WTC11 (cell line): ENCODE results near the gene HAGHL. TPM values are rescaled to one million over a fixed set of nuclear protein-coding genes. Genes with fewer than 3 reads are reported as not detected.

ENCODE experiments used
- ATAC-seq: fragments of 200-7000 bp; cut with Tn5 transposase; 2 replicates; pipeline ENCODE4 v1.10.0; 2021; ENCODE audit warnings: mild to moderate bottlenecking, moderate library complexity
- CTCF ChIA-PET: fragments of 300-600 bp; sonication (Branson Sonifier 250); formaldehyde crosslinking; loops from one replicate; lab custom pipeline; 2021; ENCODE audit warnings: antibody characterized with exemption; lab: Charles Lee
- POLR2A ChIA-PET: fragments of 350-600 bp; sonication (Branson Sonifier 250); formaldehyde crosslinking; loops from one replicate; lab custom pipeline; 2021; ENCODE audit warnings: antibody characterized with exemption; lab: Charles Lee
- DNase-seq: peaks from one replicate; pipeline ENCODE4 v3.0.0; 2021; ENCODE audit warnings: low spot score
- H3K27ac Mint-ChIP-seq: 2 replicates; pipeline ENCODE4 v1.8.0; 2021; ENCODE audit warnings: mixed read lengths
- H3K27me3 Mint-ChIP-seq: 2 replicates; pipeline ENCODE4 v1.8.0; 2021; ENCODE audit warnings: low read depth, mild to moderate bottlenecking, moderate library complexity, mixed read lengths
- H3K36me3 Mint-ChIP-seq: 2 replicates; pipeline ENCODE4 v1.8.0; 2021; ENCODE audit warnings: mixed read lengths
- H3K4me1 Mint-ChIP-seq: 2 replicates; pipeline ENCODE4 v1.8.0; 2022; ENCODE audit warnings: mixed read lengths
- H3K4me3 Mint-ChIP-seq: 2 replicates; pipeline ENCODE4 v1.8.0; 2021; ENCODE audit warnings: mild to moderate bottlenecking, moderate library complexity, mixed read lengths
- H3K9me3 Mint-ChIP-seq: 2 replicates; pipeline ENCODE4 v1.8.0; 2021; ENCODE audit warnings: mixed read lengths
- FOXJ3 ChIP-seq: sonication (generic); formaldehyde crosslinking; IDR thresholded peaks from 2 replicates; pipeline ENCODE4 v1.9.0; 2021; ENCODE audit warnings: missing genetic modification reagents, mild to moderate bottlenecking, borderline replicate concordance
- KAT7 ChIP-seq: sonication (generic); formaldehyde crosslinking; IDR thresholded peaks from 2 replicates; pipeline ENCODE4 v1.8.1; 2023; ENCODE audit warnings: missing genetic modification reagents, mild to moderate bottlenecking, borderline replicate concordance
- TEAD4 ChIP-seq: sonication (generic); formaldehyde crosslinking; IDR thresholded peaks from 2 replicates; pipeline ENCODE4 v1.8.0; 2022; ENCODE audit warnings: mild to moderate bottlenecking, missing genetic modification reagents
- ZBTB21 ChIP-seq: sonication (generic); formaldehyde crosslinking; IDR thresholded peaks from 2 replicates; pipeline ENCODE4 v1.8.1; 2023; ENCODE audit warnings: mild to moderate bottlenecking, missing genetic modification reagents, borderline replicate concordance
- ZNF263 ChIP-seq: sonication (generic); formaldehyde crosslinking; IDR thresholded peaks from 2 replicates; pipeline ENCODE4 v1.8.1; 2022; ENCODE audit warnings: low read depth, mild to moderate bottlenecking, moderate library complexity, missing genetic modification reagents
- ZNF671 ChIP-seq: fragments of 250-450 bp; sonication (Bioruptor Pico); IDR thresholded peaks from 2 replicates; pipeline ENCODE4 v1.8.0; 2021; ENCODE audit warnings: mild to moderate bottlenecking
- total RNA-seq: library from RNA; stranded (reverse); gene quantifications from 3 replicates; pipeline ENCODE4 v1.2.3, GENCODE V29; 2021
- TF ChIP-seq, protein P1 (sequence below): sonication (generic); formaldehyde crosslinking; IDR thresholded peaks from 2 replicates; pipeline ENCODE4 v1.8.1; 2022; ENCODE audit warnings: mild to moderate bottlenecking, moderate library complexity, missing genetic modification reagents
- TF ChIP-seq, protein P2 (sequence below): fragments of 200-600 bp; IDR thresholded peaks from 2 replicates; pipeline ENCODE4 v1.8.0; 2022; ENCODE audit warnings: antibody characterized with exemption
- TF ChIP-seq, protein P3 (sequence below): sonication (generic); formaldehyde crosslinking; IDR thresholded peaks from 2 replicates; pipeline ENCODE4 v1.8.1; 2022; ENCODE audit warnings: low read depth, missing genetic modification reagents, borderline replicate concordance
- TF ChIP-seq, protein P4 (sequence below): fragments of 250-450 bp; sonication (Bioruptor Pico); IDR thresholded peaks from 2 replicates; pipeline ENCODE4 v1.9.0; 2021; ENCODE audit warnings: mild to moderate bottlenecking, borderline replicate concordance
- TF ChIP-seq, protein P5 (sequence below): sonication (generic); formaldehyde crosslinking; IDR thresholded peaks from 2 replicates; pipeline ENCODE4 v1.8.0; 2022; ENCODE audit warnings: mild to moderate bottlenecking, missing genetic modification reagents
- TF ChIP-seq, protein P6 (sequence below): sonication (generic); formaldehyde crosslinking; IDR thresholded peaks from 2 replicates; pipeline ENCODE4 v1.8.1; 2022; ENCODE audit warnings: mild to moderate bottlenecking, missing genetic modification reagents, moderate library complexity, borderline replicate concordance

Gene HAGHL
- total RNA-seq, 1 experiment from 2014 or later = 41.7 TPM

DNA sequence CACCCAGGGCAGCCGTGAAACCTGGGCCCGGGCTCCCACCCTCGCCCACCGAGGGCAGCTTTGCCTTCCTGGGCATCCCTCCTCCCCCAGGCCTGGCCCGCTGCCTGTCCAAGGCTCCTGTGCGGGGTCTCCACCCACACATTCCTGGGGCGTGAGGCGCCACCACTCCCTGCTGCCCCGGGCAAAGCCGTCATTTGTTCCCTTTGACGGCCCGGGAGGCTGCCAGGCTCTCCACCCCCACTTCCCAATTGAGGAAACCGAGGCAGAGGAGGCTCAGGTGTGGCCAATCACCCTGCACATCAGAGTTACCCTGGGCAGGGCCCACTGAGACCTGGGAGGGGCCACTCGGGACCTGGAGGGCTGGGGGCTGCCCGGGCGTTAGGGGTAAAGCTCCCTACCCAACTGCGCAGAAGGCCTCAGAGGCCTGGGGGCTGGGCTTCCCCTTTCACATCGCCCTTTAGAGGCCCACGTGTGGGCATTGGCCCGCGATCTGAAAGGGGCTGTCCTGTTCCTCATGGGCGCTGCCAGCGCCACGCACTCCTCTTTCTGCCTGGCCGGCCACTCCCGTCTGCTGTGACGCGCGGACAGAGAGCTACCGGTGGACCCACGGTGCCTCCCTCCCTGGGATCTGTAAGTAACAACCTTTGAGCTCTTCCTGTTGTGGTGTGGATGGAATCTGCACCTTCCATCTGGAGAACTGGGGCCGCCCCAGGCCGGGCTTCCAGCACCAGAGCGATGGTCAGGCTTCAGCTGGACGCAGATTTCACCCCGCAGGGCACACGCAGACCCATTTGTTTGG is 33.8 kb downstream of the HAGHL start, which contains the start of gene MSLN:
MSLN (plus strand) TSS at position 190 of the 799 bp plus-strand sequence. CDS start 1,947 bp downstream, outside the sequence.
- peak within 1 kb of the TSS; percentile 60; the same call in 1 of the 2 replicates for H3K27ac Mint-ChIP-seq

More for the DNA sequence above, 33.8 kb downstream of the HAGHL start, which contains the start of gene MSLN:
- H3K4me3 Mint-ChIP-seq = no peak within 1 kb of the TSS
- peaks cover 6% of the 10 kb centered on the region; the same call in 1 of the 2 replicates for H3K27me3 Mint-ChIP-seq
- no peaks in the 10 kb centered on the region; the same call in 1 of the 2 replicates for H3K36me3 Mint-ChIP-seq
- peaks cover 5% of the 10 kb centered on the region for H3K9me3 Mint-ChIP-seq
- ATAC-seq (no peak), DNase-seq (no peak)
- ChIA-PET CTCF (interaction anchor here (0.7 to 2.2 kb wide), 8 partner anchors 9 to 297 kb away, joined by 3 to 11 read pairs (median 4); partner anchors contain the start of genes CHTF18, CIAO3 and RPUSD1), POLR2A (interaction anchor here (0.7 kb wide), 1 partner anchor 20 kb away, joined by 3 read pairs; the partner anchor contains the start of gene CIAO3)
- H3K4me1 Mint-ChIP-seq = no peaks in the 10 kb centered on the region
- no peak for TF ChIP-seq ZBTB21 (CRISPR knock-in tag)
- no peak for TF ChIP-seq ZNF263 (CRISPR knock-in tag)
- TF ChIP-seq, protein P1, sequence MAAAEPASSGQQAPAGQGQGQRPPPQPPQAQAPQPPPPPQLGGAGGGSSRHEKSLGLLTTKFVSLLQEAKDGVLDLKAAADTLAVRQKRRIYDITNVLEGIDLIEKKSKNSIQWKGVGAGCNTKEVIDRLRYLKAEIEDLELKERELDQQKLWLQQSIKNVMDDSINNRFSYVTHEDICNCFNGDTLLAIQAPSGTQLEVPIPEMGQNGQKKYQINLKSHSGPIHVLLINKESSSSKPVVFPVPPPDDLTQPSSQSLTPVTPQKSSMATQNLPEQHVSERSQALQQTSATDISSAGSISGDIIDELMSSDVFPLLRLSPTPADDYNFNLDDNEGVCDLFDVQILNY (CRISPR knock-in tag) = no peak
- TF ChIP-seq FOXJ3 (CRISPR knock-in tag) = no peak
- TF ChIP-seq, protein P2, sequence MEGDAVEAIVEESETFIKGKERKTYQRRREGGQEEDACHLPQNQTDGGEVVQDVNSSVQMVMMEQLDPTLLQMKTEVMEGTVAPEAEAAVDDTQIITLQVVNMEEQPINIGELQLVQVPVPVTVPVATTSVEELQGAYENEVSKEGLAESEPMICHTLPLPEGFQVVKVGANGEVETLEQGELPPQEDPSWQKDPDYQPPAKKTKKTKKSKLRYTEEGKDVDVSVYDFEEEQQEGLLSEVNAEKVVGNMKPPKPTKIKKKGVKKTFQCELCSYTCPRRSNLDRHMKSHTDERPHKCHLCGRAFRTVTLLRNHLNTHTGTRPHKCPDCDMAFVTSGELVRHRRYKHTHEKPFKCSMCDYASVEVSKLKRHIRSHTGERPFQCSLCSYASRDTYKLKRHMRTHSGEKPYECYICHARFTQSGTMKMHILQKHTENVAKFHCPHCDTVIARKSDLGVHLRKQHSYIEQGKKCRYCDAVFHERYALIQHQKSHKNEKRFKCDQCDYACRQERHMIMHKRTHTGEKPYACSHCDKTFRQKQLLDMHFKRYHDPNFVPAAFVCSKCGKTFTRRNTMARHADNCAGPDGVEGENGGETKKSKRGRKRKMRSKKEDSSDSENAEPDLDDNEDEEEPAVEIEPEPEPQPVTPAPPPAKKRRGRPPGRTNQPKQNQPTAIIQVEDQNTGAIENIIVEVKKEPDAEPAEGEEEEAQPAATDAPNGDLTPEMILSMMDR = no peak
- TF ChIP-seq, protein P3, sequence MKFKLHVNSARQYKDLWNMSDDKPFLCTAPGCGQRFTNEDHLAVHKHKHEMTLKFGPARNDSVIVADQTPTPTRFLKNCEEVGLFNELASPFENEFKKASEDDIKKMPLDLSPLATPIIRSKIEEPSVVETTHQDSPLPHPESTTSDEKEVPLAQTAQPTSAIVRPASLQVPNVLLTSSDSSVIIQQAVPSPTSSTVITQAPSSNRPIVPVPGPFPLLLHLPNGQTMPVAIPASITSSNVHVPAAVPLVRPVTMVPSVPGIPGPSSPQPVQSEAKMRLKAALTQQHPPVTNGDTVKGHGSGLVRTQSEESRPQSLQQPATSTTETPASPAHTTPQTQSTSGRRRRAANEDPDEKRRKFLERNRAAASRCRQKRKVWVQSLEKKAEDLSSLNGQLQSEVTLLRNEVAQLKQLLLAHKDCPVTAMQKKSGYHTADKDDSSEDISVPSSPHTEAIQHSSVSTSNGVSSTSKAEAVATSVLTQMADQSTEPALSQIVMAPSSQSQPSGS = no peak
- TF ChIP-seq TEAD4 = no peak
- TF ChIP-seq, protein P4, sequence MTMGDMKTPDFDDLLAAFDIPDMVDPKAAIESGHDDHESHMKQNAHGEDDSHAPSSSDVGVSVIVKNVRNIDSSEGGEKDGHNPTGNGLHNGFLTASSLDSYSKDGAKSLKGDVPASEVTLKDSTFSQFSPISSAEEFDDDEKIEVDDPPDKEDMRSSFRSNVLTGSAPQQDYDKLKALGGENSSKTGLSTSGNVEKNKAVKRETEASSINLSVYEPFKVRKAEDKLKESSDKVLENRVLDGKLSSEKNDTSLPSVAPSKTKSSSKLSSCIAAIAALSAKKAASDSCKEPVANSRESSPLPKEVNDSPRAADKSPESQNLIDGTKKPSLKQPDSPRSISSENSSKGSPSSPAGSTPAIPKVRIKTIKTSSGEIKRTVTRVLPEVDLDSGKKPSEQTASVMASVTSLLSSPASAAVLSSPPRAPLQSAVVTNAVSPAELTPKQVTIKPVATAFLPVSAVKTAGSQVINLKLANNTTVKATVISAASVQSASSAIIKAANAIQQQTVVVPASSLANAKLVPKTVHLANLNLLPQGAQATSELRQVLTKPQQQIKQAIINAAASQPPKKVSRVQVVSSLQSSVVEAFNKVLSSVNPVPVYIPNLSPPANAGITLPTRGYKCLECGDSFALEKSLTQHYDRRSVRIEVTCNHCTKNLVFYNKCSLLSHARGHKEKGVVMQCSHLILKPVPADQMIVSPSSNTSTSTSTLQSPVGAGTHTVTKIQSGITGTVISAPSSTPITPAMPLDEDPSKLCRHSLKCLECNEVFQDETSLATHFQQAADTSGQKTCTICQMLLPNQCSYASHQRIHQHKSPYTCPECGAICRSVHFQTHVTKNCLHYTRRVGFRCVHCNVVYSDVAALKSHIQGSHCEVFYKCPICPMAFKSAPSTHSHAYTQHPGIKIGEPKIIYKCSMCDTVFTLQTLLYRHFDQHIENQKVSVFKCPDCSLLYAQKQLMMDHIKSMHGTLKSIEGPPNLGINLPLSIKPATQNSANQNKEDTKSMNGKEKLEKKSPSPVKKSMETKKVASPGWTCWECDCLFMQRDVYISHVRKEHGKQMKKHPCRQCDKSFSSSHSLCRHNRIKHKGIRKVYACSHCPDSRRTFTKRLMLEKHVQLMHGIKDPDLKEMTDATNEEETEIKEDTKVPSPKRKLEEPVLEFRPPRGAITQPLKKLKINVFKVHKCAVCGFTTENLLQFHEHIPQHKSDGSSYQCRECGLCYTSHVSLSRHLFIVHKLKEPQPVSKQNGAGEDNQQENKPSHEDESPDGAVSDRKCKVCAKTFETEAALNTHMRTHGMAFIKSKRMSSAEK (CRISPR knock-in tag) = no peak
- TF ChIP-seq ZNF671 = no peak
- TF ChIP-seq KAT7 = no peak
- TF ChIP-seq, protein P5, sequence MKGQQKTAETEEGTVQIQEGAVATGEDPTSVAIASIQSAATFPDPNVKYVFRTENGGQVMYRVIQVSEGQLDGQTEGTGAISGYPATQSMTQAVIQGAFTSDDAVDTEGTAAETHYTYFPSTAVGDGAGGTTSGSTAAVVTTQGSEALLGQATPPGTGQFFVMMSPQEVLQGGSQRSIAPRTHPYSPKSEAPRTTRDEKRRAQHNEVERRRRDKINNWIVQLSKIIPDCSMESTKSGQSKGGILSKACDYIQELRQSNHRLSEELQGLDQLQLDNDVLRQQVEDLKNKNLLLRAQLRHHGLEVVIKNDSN (CRISPR knock-in tag) = no peak
- TF ChIP-seq, protein P6, sequence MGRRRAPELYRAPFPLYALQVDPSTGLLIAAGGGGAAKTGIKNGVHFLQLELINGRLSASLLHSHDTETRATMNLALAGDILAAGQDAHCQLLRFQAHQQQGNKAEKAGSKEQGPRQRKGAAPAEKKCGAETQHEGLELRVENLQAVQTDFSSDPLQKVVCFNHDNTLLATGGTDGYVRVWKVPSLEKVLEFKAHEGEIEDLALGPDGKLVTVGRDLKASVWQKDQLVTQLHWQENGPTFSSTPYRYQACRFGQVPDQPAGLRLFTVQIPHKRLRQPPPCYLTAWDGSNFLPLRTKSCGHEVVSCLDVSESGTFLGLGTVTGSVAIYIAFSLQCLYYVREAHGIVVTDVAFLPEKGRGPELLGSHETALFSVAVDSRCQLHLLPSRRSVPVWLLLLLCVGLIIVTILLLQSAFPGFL (CRISPR knock-in tag) = no peak
